K562 (cell line): ENCODE results near the gene SRPK2. TPM values are rescaled to one million over a fixed set of nuclear protein-coding genes. Genes with fewer than 3 reads are reported as not detected.

Experiments
- ATAC-seq: fragments of 200-7000 bp; cut with Tn5 transposase; 3 replicates; pipeline ENCODE4 v1.9.1; 2020; ENCODE audit warnings: moderate library complexity
- BruUV-seq: library from RNA; stranded (reverse); fragments of 400-500 nt; replicated peaks from 2 replicates; lab custom pipeline; 2021; lab: Mats Ljungman, UMichigan
- CTCF ChIA-PET: fragments of 300-600 bp; formaldehyde crosslinking; extraction: SDS; loops from one replicate; lab custom pipeline; 2021; ENCODE audit warnings: low intra/inter-chr PET ratio; lab: Yijun Ruan, JAX
- POLR2A ChIA-PET: fragments of 300-600, 350-650 bp; sonication (Branson Sonifier 250); formaldehyde crosslinking; extraction: SDS; loops from one replicate; lab custom pipeline; 2021; ENCODE audit warnings: antibody characterized with exemption, inconsistent platforms; lab: Yijun Ruan, JAX
- DNase-seq, 4 experiments: peaks; one replicate each; pipeline versions ENCODE4 v3.0.0 to v3.0.0-alpha.2; 2011 to 2018; ENCODE audit warnings: low spot score in 3 of 4, mixed read lengths in 3 of 4; ENCODE audit errors: extremely low read depth in 1 of 4
- FAIRE-seq: peaks from 2 replicates; lab custom pipeline; 2011; peaks lifted over from hg19 to GRCh38; lab: Jason Lieb, UNC
- H2AFZ ChIP-seq: 2 replicates; pipeline ENCODE4 v1.6.0; 2011; ENCODE audit warnings: low read depth, low read length, control low read depth, inconsistent platforms
- H3K27ac ChIP-seq: fragments of 200-600 bp; 3 replicates; pipeline ENCODE4 v1.8.0; 2011; ENCODE audit warnings: low read depth, mild to moderate bottlenecking, control low read depth, inconsistent platforms, low read length, moderate library complexity, mixed read lengths; ENCODE audit errors: extremely low read depth
- H3K27me3 ChIP-seq, 2 experiments: fragments of 300-600 bp in 1 of 2; 2 replicates in 1 of 2; 3 replicates in 1 of 2; pipeline versions ENCODE4 v1.6.0 to v1.8.0; 2011; ENCODE audit warnings: inconsistent platforms in 2 of 2, low read length in 2 of 2, mild to moderate bottlenecking in 1 of 2, mixed read lengths in 1 of 2, moderate library complexity in 1 of 2; ENCODE audit not compliant: control insufficient read depth in 2 of 2, insufficient read depth in 2 of 2
- H3K36me3 ChIP-seq: fragments of 300-600 bp; 3 replicates; pipeline ENCODE4 v1.8.0; 2011; ENCODE audit warnings: mild to moderate bottlenecking, low read length, inconsistent platforms; ENCODE audit not compliant: control insufficient read depth, insufficient read depth
- H3K4me1 ChIP-seq, 2 experiments: fragments of 200-600 bp in 1 of 2; replicated peaks in 1 of 2; 2 replicates in 1 of 2; 3 replicates in 1 of 2; pipeline versions ENCODE4 v1.5.1 to v1.8.0; 2011; ENCODE audit warnings: inconsistent platforms in 2 of 2, low read length in 2 of 2, mild to moderate bottlenecking in 1 of 2, mixed read lengths in 1 of 2, moderate library complexity in 1 of 2; ENCODE audit not compliant: control insufficient read depth in 2 of 2, insufficient read depth in 2 of 2
- H3K4me2 ChIP-seq: 2 replicates; pipeline ENCODE4 v1.6.1; 2011; ENCODE audit warnings: low read length, control low read depth, inconsistent platforms, mixed read lengths; ENCODE audit not compliant: insufficient read depth
- H3K4me3 ChIP-seq: fragments of 200-600 bp; sonication (generic), shearing (Covaris generic); 2 replicates; pipeline ENCODE4 v1.5.1; 2016; ENCODE audit warnings: control low read depth, inconsistent platforms
- H3K79me2 ChIP-seq: fragments of 200-600 bp; 3 replicates; pipeline ENCODE4 v1.8.0; 2011; ENCODE audit warnings: low read length, inconsistent platforms; ENCODE audit not compliant: control insufficient read depth, insufficient read depth
- H3K9ac ChIP-seq, 2 experiments: 2 replicates each; pipeline versions ENCODE4 v1.6.0 to v1.6.1; 2011; ENCODE audit warnings: low read depth in 2 of 2, low read length in 2 of 2, control low read depth in 1 of 2, inconsistent platforms in 1 of 2, mild to moderate bottlenecking in 1 of 2, mixed read lengths in 1 of 2; ENCODE audit not compliant: insufficient read depth in 1 of 2
- H3K9me1 ChIP-seq: one replicate; pipeline ENCODE4 v1.6.0; 2011; ENCODE audit warnings: inconsistent platforms, mild to moderate bottlenecking, low read length, moderate library complexity; ENCODE audit not compliant: control insufficient read depth, insufficient read depth
- H3K9me3 ChIP-seq: replicated peaks from 2 replicates; pipeline ENCODE4 v1.5.1; 2011; ENCODE audit warnings: low read depth, low read length, inconsistent platforms; ENCODE audit not compliant: control insufficient read depth, insufficient read depth
- H4K20me1 ChIP-seq: replicated peaks from 2 replicates; pipeline ENCODE4 v1.6.1; 2011; ENCODE audit warnings: low read length, inconsistent platforms, mixed read lengths; ENCODE audit not compliant: control insufficient read depth, insufficient read depth
- HOXB6 ChIP-seq: fragments of 250-450 bp; sonication (Bioruptor Pico); IDR thresholded peaks from 2 replicates; pipeline ENCODE4 v1.5.1; 2022; ENCODE audit warnings: mild to moderate bottlenecking, borderline replicate concordance
- MTF1 ChIP-seq: fragments of 250-450 bp; sonication (Bioruptor Pico); IDR thresholded peaks from 2 replicates; pipeline ENCODE4 v1.9.0; 2021; ENCODE audit warnings: moderate library complexity, mild to moderate bottlenecking, inconsistent platforms, borderline replicate concordance
- SNRNP70 ChIP-seq: fragments of 200-400 bp; formaldehyde crosslinking; optimal IDR thresholded peaks from 2 replicates; pipeline ENCODE3; 2017; ENCODE audit warnings: low read depth, low read length
- ZC3H11A ChIP-seq: IDR thresholded peaks from 2 replicates; pipeline ENCODE4 v1.6.1; 2012; ENCODE audit warnings: low read depth, low read length, improper control_type of control experiment
- ZNF175 ChIP-seq: fragments of 200-800 bp; sonication (Bioruptor generic); IDR thresholded peaks from 2 replicates; pipeline ENCODE4 v1.6.1; 2016; ENCODE audit warnings: low read depth, mild to moderate bottlenecking, missing genetic modification characterization, missing compliant biosample characterization
- WGBS: fragments of 100-300 bp; shearing (Covaris generic); methylation state at CpG from one replicate; pipeline ENCODE4 v1.1.6; 2016; ENCODE audit warnings: low coverage, mixed read lengths; ENCODE audit not compliant: insufficient coverage; ENCODE audit errors: missing lambda C conversion rate; 5-methylcytosine and 5-hydroxymethylcytosine counted together
- in situ Hi-C: fragments of 300-500 bp; cut with MboI; formaldehyde crosslinking; loops from 4 replicates; pipeline ENCODE4 v1.15.0; 2018; ENCODE audit warnings: inconsistent platforms, mixed read lengths
- intact Hi-C: fragments of 100-400 bp; cut with micrococcal nuclease; formaldehyde crosslinking; loops from 2 replicates; pipeline ENCODE4 v1.14.2; 2022
- polyA plus RNA-seq, 8 experiments: library from polyadenylated mRNA; depleted of rRNA in 4 of 8; stranded (reverse) in 5 of 8; unstranded in 3 of 8; fragments of >200 nt; fragmentation: Nextera tagmentation in 2 of 8; fragmentation: Illumina TruSeq in 1 of 8; extraction: Ambion mirVana in 2 of 8; extraction: Trizol in 1 of 8; gene quantifications; 2 replicates each; pipeline versions ENCODE4 v1.2.1 to v1.2.3, GENCODE V29; 2011 to 2014; ENCODE audit warnings: inconsistent platforms in 1 of 8, missing spikeins in 1 of 8
- total RNA-seq, 7 experiments: library from RNA; depleted of rRNA in 6 of 7; stranded (reverse); fragments of >200 nt in 6 of 7; fragmentation: Illumina TruSeq in 2 of 7; extraction: Trizol in 2 of 7; gene quantifications; 2 replicates each; pipeline versions ENCODE4 v1.2.1 to v1.2.3, GENCODE V29; 2011 to 2021; ENCODE audit warnings: low replicate concordance in 1 of 7
- TF ChIP-seq, protein P1 (sequence below): sonication (generic); formaldehyde crosslinking; IDR thresholded peaks from 2 replicates; pipeline ENCODE4 v1.9.0; 2022; ENCODE audit warnings: mild to moderate bottlenecking, missing genetic modification reagents
- TF ChIP-seq, protein P2 (sequence below): sonication (generic); formaldehyde crosslinking; IDR thresholded peaks from 2 replicates; pipeline ENCODE4 v1.8.1; 2023; ENCODE audit warnings: mild to moderate bottlenecking, missing genetic modification reagents
- TF ChIP-seq, protein P3 (sequence below), 2 experiments: fragments of 250-450 bp in 1 of 2; fragments of 450-650 bp in 1 of 2; sonication (Bioruptor Pico) in 1 of 2; IDR thresholded peaks; 2 replicates each; pipeline versions ENCODE4 v1.6.1 to v1.8.0; 2016 to 2021; ENCODE audit warnings: mild to moderate bottlenecking in 2 of 2, moderate library complexity in 2 of 2, missing compliant biosample characterization in 1 of 2, missing genetic modification characterization in 1 of 2
- TF ChIP-seq, protein P4 (sequence below), 2 experiments: IDR thresholded peaks; 2 replicates each; pipeline ENCODE4 v1.6.1; 2011; ENCODE audit warnings: borderline replicate concordance in 1 of 2, control low read depth in 1 of 2, low read depth in 1 of 2, low read length in 1 of 2, mild to moderate bottlenecking in 1 of 2, mixed read lengths in 1 of 2, moderate library complexity in 1 of 2; ENCODE audit not compliant: insufficient read depth in 1 of 2, insufficient read length in 1 of 2, poor library complexity in 1 of 2, severe bottlenecking in 1 of 2; ENCODE audit errors: extremely low read depth in 1 of 2

Gene SRPK2
- total and polyA plus RNA-seq, 9 of the 15 experiments (the other 6 are each of a cell fraction or from before 2014, with no cell fraction given): 21.5 to 44.7 (median 33.3) TPM

DNA sequence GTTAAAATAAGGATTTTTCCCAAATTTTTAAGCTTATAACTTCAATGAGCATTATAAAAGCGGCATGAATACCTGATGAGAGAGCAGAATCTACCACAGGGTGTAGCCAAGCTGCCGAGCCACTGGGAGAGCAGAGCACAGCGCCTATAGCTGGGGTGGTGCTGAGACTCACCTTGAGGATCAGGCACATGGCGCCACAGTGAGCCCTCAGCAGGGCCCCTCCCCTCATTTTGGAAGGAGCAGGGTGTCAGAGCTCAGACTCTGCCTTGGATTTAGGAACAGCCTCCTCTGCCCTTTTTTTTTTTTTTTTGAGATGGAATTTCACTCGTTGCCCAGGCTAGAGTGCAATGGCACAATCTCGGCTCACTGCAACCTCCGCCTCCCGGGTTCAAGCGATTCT, 118.6 kb downstream of the SRPK2 start:
- TF ChIP-seq MTF1 (no peak), ZC3H11A (no peak), HOXB6 (CRISPR knock-in tag) (no peak), ZNF175 (no peak), SNRNP70 (no peak)
- TF ChIP-seq, protein P1, sequence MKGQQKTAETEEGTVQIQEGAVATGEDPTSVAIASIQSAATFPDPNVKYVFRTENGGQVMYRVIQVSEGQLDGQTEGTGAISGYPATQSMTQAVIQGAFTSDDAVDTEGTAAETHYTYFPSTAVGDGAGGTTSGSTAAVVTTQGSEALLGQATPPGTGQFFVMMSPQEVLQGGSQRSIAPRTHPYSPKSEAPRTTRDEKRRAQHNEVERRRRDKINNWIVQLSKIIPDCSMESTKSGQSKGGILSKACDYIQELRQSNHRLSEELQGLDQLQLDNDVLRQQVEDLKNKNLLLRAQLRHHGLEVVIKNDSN (CRISPR knock-in tag): no peak
- TF ChIP-seq, protein P2, sequence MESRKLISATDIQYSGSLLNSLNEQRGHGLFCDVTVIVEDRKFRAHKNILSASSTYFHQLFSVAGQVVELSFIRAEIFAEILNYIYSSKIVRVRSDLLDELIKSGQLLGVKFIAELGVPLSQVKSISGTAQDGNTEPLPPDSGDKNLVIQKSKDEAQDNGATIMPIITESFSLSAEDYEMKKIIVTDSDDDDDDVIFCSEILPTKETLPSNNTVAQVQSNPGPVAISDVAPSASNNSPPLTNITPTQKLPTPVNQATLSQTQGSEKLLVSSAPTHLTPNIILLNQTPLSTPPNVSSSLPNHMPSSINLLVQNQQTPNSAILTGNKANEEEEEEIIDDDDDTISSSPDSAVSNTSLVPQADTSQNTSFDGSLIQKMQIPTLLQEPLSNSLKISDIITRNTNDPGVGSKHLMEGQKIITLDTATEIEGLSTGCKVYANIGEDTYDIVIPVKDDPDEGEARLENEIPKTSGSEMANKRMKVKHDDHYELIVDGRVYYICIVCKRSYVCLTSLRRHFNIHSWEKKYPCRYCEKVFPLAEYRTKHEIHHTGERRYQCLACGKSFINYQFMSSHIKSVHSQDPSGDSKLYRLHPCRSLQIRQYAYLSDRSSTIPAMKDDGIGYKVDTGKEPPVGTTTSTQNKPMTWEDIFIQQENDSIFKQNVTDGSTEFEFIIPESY (CRISPR knock-in tag): peak; percentile 79; the same call in 1 of the 2 replicates
- TF ChIP-seq, protein P3, sequence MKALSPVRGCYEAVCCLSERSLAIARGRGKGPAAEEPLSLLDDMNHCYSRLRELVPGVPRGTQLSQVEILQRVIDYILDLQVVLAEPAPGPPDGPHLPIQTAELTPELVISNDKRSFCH (CRISPR knock-in tag; IDR thresholded peaks at IDR 0.05): no peak
- TF ChIP-seq, protein P3 (tag; IDR thresholded peaks at IDR 0.05): no peak
- TF ChIP-seq, protein P4, sequence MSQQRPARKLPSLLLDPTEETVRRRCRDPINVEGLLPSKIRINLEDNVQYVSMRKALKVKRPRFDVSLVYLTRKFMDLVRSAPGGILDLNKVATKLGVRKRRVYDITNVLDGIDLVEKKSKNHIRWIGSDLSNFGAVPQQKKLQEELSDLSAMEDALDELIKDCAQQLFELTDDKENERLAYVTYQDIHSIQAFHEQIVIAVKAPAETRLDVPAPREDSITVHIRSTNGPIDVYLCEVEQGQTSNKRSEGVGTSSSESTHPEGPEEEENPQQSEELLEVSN (IDR thresholded peaks at IDR 0.05; ENCODE audit: borderline replicate concordance in 1 of 2, extremely low read depth in 1 of 2, insufficient read depth in 1 of 2, insufficient read length in 1 of 2, low read depth in 1 of 2, low read length in 1 of 2, poor library complexity in 1 of 2, severe bottlenecking in 1 of 2): peak in 1 of 2 experiments; percentile 10
- in situ Hi-C loops (no loop called here), intact Hi-C loops (no loop called here)
- ChIA-PET POLR2A (interaction anchor here (0.6 to 2.3 kb wide), 3 partner anchors 8 to 327 kb away, joined by 3 to 6 read pairs (median 3); no protein-coding TSS in a partner anchor), CTCF (no interaction called here)
- no TSS peak for BruUV-seq
- Histone ChIP-seq H3K9me1 (no peaks in the 10 kb centered on the region), H2AFZ (no peak overlapping the region), H3K9ac (no peak overlapping the region), H3K9me3 (no peaks in the 10 kb centered on the region), H3K36me3 (no peaks in the 10 kb centered on the region), H3K4me3 (no peak overlapping the region), H3K27me3 (no peaks in the 10 kb centered on the region), H3K27ac (no peak overlapping the region), H3K4me1 (peaks cover 3 to 14% of the 10 kb centered on the region in 2 experiments; a peak in 4 of 5 replicates), H4K20me1 (peaks cover 9% of the 10 kb centered on the region; the same call in 1 of the 2 replicates), H3K4me2 (no peak overlapping the region), H3K79me2 (peaks cover 26% of the 10 kb centered on the region)
- peak; percentile 68 for ATAC-seq
- DNase-seq: no peak
- WGBS: 76% methylated on average over 9 of the region's 9 CpGs
- no peak for FAIRE-seq
